ENCODE measurements around the gene PTH1R.

DNA sequence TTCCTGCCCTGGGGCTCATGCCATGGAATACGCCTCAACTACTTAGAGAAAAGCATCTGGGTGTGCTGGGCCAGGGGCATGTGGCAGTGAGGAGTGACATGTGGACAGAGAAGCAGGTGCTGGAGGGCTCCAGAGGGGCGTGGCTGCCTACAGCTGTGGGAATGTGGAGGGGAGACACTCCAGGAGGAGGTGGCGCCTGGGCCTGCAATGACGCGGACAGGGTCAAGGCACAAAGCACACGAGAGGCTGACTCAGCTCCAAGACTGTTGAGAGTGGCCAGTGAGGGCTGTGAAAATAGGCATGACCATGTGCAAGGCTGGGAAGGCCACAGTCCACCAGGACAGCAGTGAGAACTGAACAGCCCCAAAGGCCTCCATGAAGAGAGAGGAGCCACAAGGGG is 48.5 kb downstream of the PTH1R start:
- TF ChIP-seq, protein P1, sequence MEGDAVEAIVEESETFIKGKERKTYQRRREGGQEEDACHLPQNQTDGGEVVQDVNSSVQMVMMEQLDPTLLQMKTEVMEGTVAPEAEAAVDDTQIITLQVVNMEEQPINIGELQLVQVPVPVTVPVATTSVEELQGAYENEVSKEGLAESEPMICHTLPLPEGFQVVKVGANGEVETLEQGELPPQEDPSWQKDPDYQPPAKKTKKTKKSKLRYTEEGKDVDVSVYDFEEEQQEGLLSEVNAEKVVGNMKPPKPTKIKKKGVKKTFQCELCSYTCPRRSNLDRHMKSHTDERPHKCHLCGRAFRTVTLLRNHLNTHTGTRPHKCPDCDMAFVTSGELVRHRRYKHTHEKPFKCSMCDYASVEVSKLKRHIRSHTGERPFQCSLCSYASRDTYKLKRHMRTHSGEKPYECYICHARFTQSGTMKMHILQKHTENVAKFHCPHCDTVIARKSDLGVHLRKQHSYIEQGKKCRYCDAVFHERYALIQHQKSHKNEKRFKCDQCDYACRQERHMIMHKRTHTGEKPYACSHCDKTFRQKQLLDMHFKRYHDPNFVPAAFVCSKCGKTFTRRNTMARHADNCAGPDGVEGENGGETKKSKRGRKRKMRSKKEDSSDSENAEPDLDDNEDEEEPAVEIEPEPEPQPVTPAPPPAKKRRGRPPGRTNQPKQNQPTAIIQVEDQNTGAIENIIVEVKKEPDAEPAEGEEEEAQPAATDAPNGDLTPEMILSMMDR (IDR thresholded peaks at IDR 0.05; ENCODE audit: borderline replicate concordance, extremely low read depth, low read length, poor library complexity, severe bottlenecking), result no peak
- TF ChIP-seq EZH2 (IDR thresholded peaks at IDR 0.05; ENCODE audit: borderline replicate concordance, low read depth, low read length, severe bottlenecking), result no peak
